GM23248 (cell line): Measurements from ENCODE around the gene PLA2G7. TPM values are rescaled to one million over a fixed set of nuclear protein-coding genes. Genes with fewer than 3 reads are reported as not detected.

ENCODE experiments used
- DNase-seq: peaks from one replicate; pipeline ENCODE4 v3.0.0-alpha.2; 2015
- H2AFZ ChIP-seq: fragments of 200-600 bp; sonication (generic); 2 replicates; pipeline ENCODE4 v1.6.1; 2016; ENCODE audit warnings: antibody characterized with exemption
- H3F3A ChIP-seq: fragments of 200-600 bp; sonication (generic); 2 replicates; pipeline ENCODE4 v1.6.1; 2016; ENCODE audit warnings: mild to moderate bottlenecking, antibody characterized with exemption, mixed run types; ENCODE audit not compliant: insufficient read depth
- H3K27ac ChIP-seq: fragments of 200-600 bp; sonication (generic); 2 replicates; pipeline ENCODE4 v1.5.1; 2016; ENCODE audit warnings: mild to moderate bottlenecking
- H3K27me3 ChIP-seq: fragments of 200-600 bp; sonication (generic); replicated peaks from 2 replicates; pipeline ENCODE4 v1.6.1; 2016; ENCODE audit warnings: mild to moderate bottlenecking; ENCODE audit not compliant: insufficient read depth
- H3K36me3 ChIP-seq: fragments of 200-600 bp; sonication (generic); 2 replicates; pipeline ENCODE4 v1.6.1; 2016; ENCODE audit warnings: low read depth, mild to moderate bottlenecking
- H3K4me1 ChIP-seq: fragments of 200-600 bp; sonication (generic); 2 replicates; pipeline ENCODE4 v1.6.1; 2016; ENCODE audit warnings: mild to moderate bottlenecking; ENCODE audit not compliant: insufficient read depth
- H3K4me2 ChIP-seq: fragments of 200-600 bp; sonication (generic); one replicate; pipeline ENCODE4 v1.6.1; 2016; ENCODE audit warnings: mild to moderate bottlenecking; ENCODE audit not compliant: unreplicated experiment
- H3K4me3 ChIP-seq: fragments of 200-600 bp; sonication (generic); 2 replicates; pipeline ENCODE4 v1.5.1; 2016; ENCODE audit warnings: mild to moderate bottlenecking
- H3K79me2 ChIP-seq: fragments of 200-600 bp; sonication (generic); 2 replicates; pipeline ENCODE4 v1.6.1; 2016; ENCODE audit warnings: mild to moderate bottlenecking; ENCODE audit not compliant: insufficient read depth
- H3K9ac ChIP-seq: fragments of 200-600 bp; sonication (generic); 2 replicates; pipeline ENCODE4 v1.6.1; 2016; ENCODE audit warnings: mild to moderate bottlenecking
- H3K9me2 ChIP-seq: fragments of 200-600 bp; sonication (generic); 2 replicates; pipeline ENCODE4 v1.6.1; 2016; ENCODE audit warnings: mixed run types, mild to moderate bottlenecking, moderate library complexity; ENCODE audit not compliant: insufficient read depth
- H3K9me3 ChIP-seq: fragments of 200-600 bp; sonication (generic); one replicate; pipeline ENCODE4 v1.6.1; 2017; ENCODE audit warnings: low read depth
- H4K20me1 ChIP-seq: fragments of 200-600 bp; sonication (generic); 2 replicates; pipeline ENCODE4 v1.6.0; 2016; ENCODE audit not compliant: insufficient read depth
- EZH2 ChIP-seq: fragments of 200-600 bp; sonication (generic); IDR thresholded peaks from 2 replicates; pipeline ENCODE4 v1.6.1; 2018; ENCODE audit warnings: antibody characterized with exemption, mild to moderate bottlenecking; ENCODE audit not compliant: insufficient read depth, poor library complexity, severe bottlenecking
- EZH2phosphoT487 ChIP-seq: fragments of 200-600 bp; sonication (generic); IDR thresholded peaks from 2 replicates; pipeline ENCODE4 v1.6.1; 2018; ENCODE audit warnings: antibody characterized with exemption, moderate library complexity, mild to moderate bottlenecking, low read depth; ENCODE audit not compliant: insufficient read depth
- WGBS, 2 experiments: methylation state at CpG; one replicate each; pipeline ENCODE4 v1.1.6; 2015 to 2017; ENCODE audit warnings: low lambda C conversion rate in 2 of 2, low coverage in 1 of 2; ENCODE audit errors: missing lambda C conversion rate in 2 of 2; 5-methylcytosine and 5-hydroxymethylcytosine counted together
- in situ Hi-C: fragments of 300-500 bp; cut with MboI; formaldehyde crosslinking; loops from 2 replicates; pipeline ENCODE4 v1.15.0; 2020
- polyA plus RNA-seq: library from polyadenylated mRNA; unstranded; fragments of >200 nt; fragmentation: Nextera tagmentation; extraction: Ambion mirVana; gene quantifications from 2 replicates; pipeline ENCODE4 v1.2.1, GENCODE V29; 2016
- total RNA-seq: library from RNA; depleted of rRNA; stranded (reverse); fragments of >200 nt; shearing (Covaris generic); gene quantifications from 2 replicates; pipeline ENCODE4 v1.2.3, GENCODE V29; 2014

PLA2G7 gene
- total and polyA plus RNA-seq, 2 experiments from 2014 or later, result not detected

DNA sequence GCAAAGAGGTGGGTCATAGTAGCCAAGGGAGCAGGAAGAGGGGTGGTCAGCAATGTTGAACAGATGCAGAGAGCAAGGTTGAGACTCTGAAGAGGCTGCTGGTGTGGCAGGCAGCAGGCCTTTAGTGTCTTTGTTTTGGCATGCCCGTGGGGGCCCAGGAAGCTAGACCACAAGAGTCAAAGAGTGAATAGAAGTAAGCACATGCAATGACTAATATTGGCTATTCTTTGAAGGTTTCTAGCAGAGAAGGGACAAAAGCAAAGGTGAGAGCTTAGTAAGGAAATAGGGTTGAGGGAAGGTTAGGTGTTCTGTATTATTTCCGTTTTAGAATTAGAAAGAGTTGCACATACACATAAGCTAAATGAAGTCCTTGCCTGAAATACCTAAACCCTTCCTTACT, 28.7 kb downstream of the PLA2G7 start:
- no peak overlapping the region for H3K4me2 ChIP-seq
- no peaks in the 10 kb centered on the region for H3F3A ChIP-seq
- no peak overlapping the region for H3K9ac ChIP-seq
- no peak overlapping the region for H3K27ac ChIP-seq
- no peaks in the 10 kb centered on the region for H4K20me1 ChIP-seq
- no peaks in the 10 kb centered on the region for H3K4me1 ChIP-seq
- no peaks in the 10 kb centered on the region for H3K9me2 ChIP-seq
- no peak overlapping the region for H3K4me3 ChIP-seq
- 49 to 54% methylated on average over 2 of the region's 2 CpGs for WGBS, 2 experiments
- in situ Hi-C loops, result no loop called here
- H3K79me2 ChIP-seq, result no peaks in the 10 kb centered on the region
- H2AFZ ChIP-seq, result no peak overlapping the region
- no peak for DNase-seq
- no peaks in the 10 kb centered on the region for H3K9me3 ChIP-seq
- H3K27me3 ChIP-seq, result peaks cover 4% of the 10 kb centered on the region; the same call in 1 of the 2 replicates
- H3K36me3 ChIP-seq, result no peaks in the 10 kb centered on the region
- no peak for TF ChIP-seq EZH2

DNA sequence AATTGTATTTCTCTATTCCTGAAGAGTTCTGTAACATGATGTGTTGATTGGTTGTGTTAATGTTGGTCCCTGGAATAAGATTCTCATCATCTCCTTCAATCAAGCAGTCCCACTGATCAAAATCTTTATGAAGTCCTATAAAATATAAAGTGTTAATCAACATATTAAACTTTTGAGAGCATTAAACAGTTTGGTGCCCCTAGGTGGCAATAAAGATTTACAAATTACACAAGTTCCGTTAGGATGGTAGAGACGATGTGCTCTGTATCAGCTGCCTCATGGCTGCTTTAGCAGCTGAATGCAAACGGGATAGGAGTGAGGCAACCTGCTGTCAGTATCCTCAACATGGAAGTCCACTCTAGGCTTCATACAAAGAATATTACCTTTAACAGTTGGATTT, 30.6 kb downstream of the PLA2G7 start:
- H3K9me2 ChIP-seq, result no peaks in the 10 kb centered on the region
- no peaks in the 10 kb centered on the region for H4K20me1 ChIP-seq
- H3K4me1 ChIP-seq, result no peaks in the 10 kb centered on the region
- 5 to 6% methylated on average over 3 of the region's 3 CpGs for WGBS, 2 experiments
- TF ChIP-seq EZH2 (no peak), EZH2phosphoT487 (no peak)
- H3K27ac ChIP-seq, result no peak overlapping the region
- no peak overlapping the region for H3K4me2 ChIP-seq
- in situ Hi-C loops, result no loop called here
- DNase-seq, result peak; percentile 32
- H2AFZ ChIP-seq, result no peak overlapping the region
- H3K36me3 ChIP-seq, result no peaks in the 10 kb centered on the region
- no peaks in the 10 kb centered on the region for H3K9me3 ChIP-seq
- no peaks in the 10 kb centered on the region for H3F3A ChIP-seq
- no peaks in the 10 kb centered on the region for H3K79me2 ChIP-seq
- peaks cover 4% of the 10 kb centered on the region; the same call in 1 of the 2 replicates for H3K27me3 ChIP-seq
- H3K9ac ChIP-seq, result no peak overlapping the region
- H3K4me3 ChIP-seq, result no peak overlapping the region

DNA sequence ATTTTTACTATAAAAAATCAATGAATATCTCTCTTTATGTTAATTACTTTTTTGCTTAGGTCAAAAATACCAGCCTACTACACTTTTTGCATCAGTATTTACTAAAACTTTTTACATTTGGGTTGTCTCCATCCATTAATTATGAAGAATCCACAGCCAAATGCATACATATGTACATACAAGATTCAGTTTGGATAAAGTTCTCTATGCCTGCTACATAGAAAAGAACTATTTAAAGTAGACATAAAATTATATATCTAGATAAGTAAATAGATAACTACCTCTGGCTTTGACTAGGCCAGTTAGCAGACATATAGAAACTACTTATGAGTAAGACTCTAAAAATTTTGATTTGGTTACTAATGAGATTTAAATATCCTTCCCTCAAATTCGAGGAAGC, 35.2 kb downstream of the PLA2G7 start:
- H3K4me2 ChIP-seq, result no peak overlapping the region
- no peak for DNase-seq
- no peak overlapping the region for H2AFZ ChIP-seq
- in situ Hi-C loops, result no loop called here
- WGBS, 2 experiments, result 13 to 35% methylated on average over 1 of the region's 1 CpG
- no peaks in the 10 kb centered on the region for H3K79me2 ChIP-seq
- TF ChIP-seq EZH2 (no peak), EZH2phosphoT487 (no peak)
- H3K9ac ChIP-seq, result no peak overlapping the region
- H4K20me1 ChIP-seq, result no peaks in the 10 kb centered on the region
- H3K4me3 ChIP-seq, result no peak overlapping the region
- no peaks in the 10 kb centered on the region for H3F3A ChIP-seq
- H3K27me3 ChIP-seq, result peaks cover 4% of the 10 kb centered on the region; the same call in 1 of the 2 replicates
- H3K27ac ChIP-seq, result no peak overlapping the region
- no peaks in the 10 kb centered on the region for H3K9me2 ChIP-seq
- H3K9me3 ChIP-seq, result no peaks in the 10 kb centered on the region
- no peaks in the 10 kb centered on the region for H3K4me1 ChIP-seq
- no peaks in the 10 kb centered on the region for H3K36me3 ChIP-seq

DNA sequence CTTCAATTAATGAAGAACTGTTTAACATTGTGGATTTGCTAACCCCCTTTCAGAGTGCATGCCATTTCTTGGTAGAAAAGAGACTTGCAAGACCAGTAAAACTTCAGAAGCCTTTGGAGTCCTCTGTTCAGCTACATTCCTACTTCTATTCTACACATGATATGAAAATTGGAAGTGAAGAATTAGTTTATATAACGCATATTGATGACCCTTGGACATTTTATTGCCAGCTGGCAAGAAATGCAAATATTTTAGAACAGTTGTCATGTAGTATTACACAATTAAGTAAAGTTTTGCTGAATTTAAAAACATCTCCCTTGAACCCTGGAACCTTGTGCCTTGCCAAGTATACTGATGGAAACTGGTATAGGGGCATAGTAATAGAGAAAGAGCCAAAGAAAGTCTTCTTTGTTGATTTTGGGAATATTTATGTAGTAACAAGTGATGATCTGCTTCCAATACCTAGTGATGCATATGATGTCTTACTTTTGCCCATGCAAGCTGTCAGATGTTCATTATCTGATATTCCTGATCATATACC, 44.2 kb downstream of the PLA2G7 start:
- no peaks in the 10 kb centered on the region for H3K36me3 ChIP-seq
- TF ChIP-seq EZH2, result no peak
- TF ChIP-seq EZH2phosphoT487, result no peak
- H3K9me2 ChIP-seq, result no peaks in the 10 kb centered on the region
- no peak overlapping the region for H3K4me2 ChIP-seq
- no peaks in the 10 kb centered on the region for H3K9me3 ChIP-seq
- no peaks in the 10 kb centered on the region for H4K20me1 ChIP-seq
- no peak overlapping the region for H3K9ac ChIP-seq
- H3K27ac ChIP-seq, result no peak overlapping the region
- no peak overlapping the region for H2AFZ ChIP-seq
- no peaks in the 10 kb centered on the region for H3F3A ChIP-seq
- in situ Hi-C loops, result no loop called here
- WGBS, 2 experiments, result 12 to 27% methylated on average over 1 of the region's 1 CpG
- H3K79me2 ChIP-seq, result no peaks in the 10 kb centered on the region
- DNase-seq, result no peak
- H3K27me3 ChIP-seq, result no peaks in the 10 kb centered on the region
- no peak overlapping the region for H3K4me3 ChIP-seq
- H3K4me1 ChIP-seq, result no peaks in the 10 kb centered on the region
